ENCODE measurements around the gene ALDH3A1.

Gene ALDH3A1

DNA sequence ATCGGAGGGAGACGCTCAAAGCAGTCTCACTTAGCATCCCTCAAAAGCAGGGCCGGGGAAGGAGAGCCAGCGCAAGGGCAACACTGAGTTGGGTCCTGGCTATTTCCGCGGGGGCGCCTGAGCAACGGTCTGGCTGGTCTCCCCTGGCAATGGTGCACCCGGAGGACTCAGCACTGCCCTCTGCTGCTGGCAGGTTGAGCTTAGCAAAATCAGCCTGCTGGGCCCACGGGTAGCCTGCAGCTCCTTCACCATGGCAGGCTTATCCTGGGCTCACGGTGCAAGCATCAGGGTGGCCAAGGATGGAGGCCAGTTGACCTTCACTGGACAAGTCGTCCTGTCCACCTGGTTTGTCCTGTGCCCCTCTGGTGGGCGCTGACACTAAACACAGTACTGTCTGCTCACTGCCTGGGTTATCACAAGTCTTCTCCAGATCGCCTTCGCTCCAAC is 14.4 kb upstream of the ALDH3A1 start:
- DNase-seq (ENCODE audit: low read depth, low spot score) = no peak
- peak; percentile 95 for TF ChIP-seq CTCF (IDR thresholded peaks at IDR 0.05; ENCODE audit: insufficient read depth, low read length, missing control alignments)
- ChIA-PET POLR2A (interaction anchor here (0.7 kb wide), 2 partner anchors 397 to 400 kb away, joined by 3 read pairs; partner anchors contain the start of gene B9D1), CTCF (interaction anchor here (0.7 to 15.3 kb wide), 44 partner anchors 9 to 468 kb away, joined by 3 to 315 read pairs (median 4); partner anchors contain the start of genes ALDH3A1, ALDH3A2 and B9D1)
- H3K4me3 ChIP-seq (ENCODE audit: low read depth, low read length) = no peak overlapping the region

DNA sequence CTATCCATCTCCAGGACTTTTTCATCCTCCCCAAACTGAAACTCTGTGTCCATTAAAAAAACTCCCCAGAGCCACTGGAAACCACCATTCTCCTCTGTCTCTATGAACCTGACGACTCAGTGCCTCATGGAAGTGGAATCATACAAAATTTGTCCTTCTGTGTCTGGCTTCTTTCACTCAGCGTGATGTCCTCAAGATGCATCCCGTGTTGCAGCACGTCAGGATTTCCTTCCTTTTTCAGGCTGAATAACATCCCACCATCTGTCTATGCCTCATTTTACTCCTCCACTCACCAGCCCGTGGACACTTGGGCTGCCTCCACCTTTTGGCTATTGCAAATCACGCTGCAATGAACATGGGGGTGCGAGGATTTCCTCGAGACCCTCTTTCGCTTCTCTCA is 12.6 kb upstream of the ALDH3A1 start:
- ChIA-PET POLR2A (no interaction called here), CTCF (interaction anchor here (0.7 to 15.3 kb wide), 8 partner anchors 11 to 398 kb away, joined by 3 to 315 read pairs (median 48); partner anchors contain the start of genes ALDH3A1 and B9D1)
- H3K4me3 ChIP-seq (ENCODE audit: low read depth, low read length) = no peak overlapping the region
- DNase-seq (ENCODE audit: low read depth, low spot score) = no peak
- TF ChIP-seq CTCF (IDR thresholded peaks at IDR 0.05; ENCODE audit: insufficient read depth, low read length, missing control alignments) = no peak

GRCh38 chr17:19759568-19760549 is 11.8 kb upstream of the ALDH3A1 start:
- POLR2A ChIA-PET = no interaction called here
- no peak for TF ChIP-seq CTCF (IDR thresholded peaks at IDR 0.05; ENCODE audit: insufficient read depth, low read length, missing control alignments)
- CTCF ChIA-PET = interaction anchor here (0.7 to 19.5 kb wide), 11 partner anchors 4 to 397 kb away, joined by 3 to 315 read pairs (median 37); partner anchors contain the start of genes ALDH3A1 and B9D1
- no peak overlapping the region for H3K4me3 ChIP-seq (ENCODE audit: low read depth, low read length)
- no peak for DNase-seq (ENCODE audit: low read depth, low spot score)

DNA sequence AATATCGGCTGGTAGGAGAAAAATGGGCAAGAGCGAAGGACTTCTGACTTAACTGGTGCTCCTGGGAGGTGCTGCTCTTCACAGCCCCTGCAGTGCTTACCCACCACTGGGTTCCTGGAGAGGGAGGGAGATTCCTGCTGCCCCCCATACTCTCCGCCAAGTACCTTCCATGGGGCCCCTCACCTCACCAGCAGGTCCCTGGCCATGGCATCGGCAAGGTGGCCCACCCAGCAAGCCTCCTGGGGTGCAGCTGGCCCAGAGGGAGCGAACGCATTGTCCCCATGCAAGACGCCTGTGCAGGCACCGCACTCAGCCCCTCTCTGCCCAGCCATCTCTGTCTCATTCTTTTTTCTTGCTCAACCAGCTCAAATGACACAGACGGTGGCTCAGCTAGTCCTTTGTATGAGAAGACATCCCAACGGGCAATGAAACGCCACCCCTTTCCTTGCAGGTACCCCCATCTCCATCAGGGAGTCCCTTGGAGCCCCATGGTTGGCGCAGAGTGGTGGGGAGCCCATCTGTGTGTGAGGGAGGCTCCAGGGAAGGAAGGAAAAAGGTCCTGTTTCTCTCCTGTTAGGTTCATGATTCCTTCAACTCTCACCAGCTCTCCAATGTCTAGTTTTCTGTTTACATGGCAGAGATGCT is 9.6 kb upstream of the ALDH3A1 start:
- H3K4me3 ChIP-seq (ENCODE audit: low read depth, low read length) = no peak overlapping the region
- POLR2A ChIA-PET = no interaction called here
- CTCF ChIA-PET = interaction anchor here (2.0 to 19.5 kb wide), 4 partner anchors 6 to 246 kb away, joined by 4 to 315 read pairs (median 112); no protein-coding TSS in a partner anchor
- no peak for TF ChIP-seq CTCF (IDR thresholded peaks at IDR 0.05; ENCODE audit: insufficient read depth, low read length, missing control alignments)
- no peak for DNase-seq (ENCODE audit: low read depth, low spot score)

- H3K4me3 ChIP-seq (ENCODE audit: low read depth, low read length) = no peak overlapping the region
- DNase-seq (ENCODE audit: low read depth, low spot score) = no peak
- no peak for TF ChIP-seq CTCF (IDR thresholded peaks at IDR 0.05; ENCODE audit: insufficient read depth, low read length, missing control alignments)
- CTCF ChIA-PET = interaction anchor here (1.0 to 19.5 kb wide), 5 partner anchors 7 to 393 kb away, joined by 3 to 217 read pairs (median 4); no protein-coding TSS in a partner anchor
- POLR2A ChIA-PET = no interaction called here
These were observed 8.4 kb upstream of the ALDH3A1 start for GRCh38 chr17:19756546-19756945.

Data from AG04449 (cell line).